DOHH2 (cell line): Measurements from ENCODE around the gene UGT1A8.

Experiments
- EZH2phosphoT487 ChIP-seq: fragments of 200-600 bp; sonication (generic); IDR thresholded peaks from 2 replicates; pipeline ENCODE4 v1.6.1; 2017; ENCODE audit warnings: borderline replicate concordance, mild to moderate bottlenecking, antibody characterized with exemption, low read length, moderate library complexity, mixed read lengths
- TF ChIP-seq, protein P1 (sequence below): fragments of 200-600 bp; sonication (generic); IDR thresholded peaks from one replicate; pipeline ENCODE4 v1.5.1; 2014; ENCODE audit warnings: antibody characterized with exemption, mild to moderate bottlenecking, low read depth, low read length; ENCODE audit not compliant: poor library complexity, severe bottlenecking

DNA sequence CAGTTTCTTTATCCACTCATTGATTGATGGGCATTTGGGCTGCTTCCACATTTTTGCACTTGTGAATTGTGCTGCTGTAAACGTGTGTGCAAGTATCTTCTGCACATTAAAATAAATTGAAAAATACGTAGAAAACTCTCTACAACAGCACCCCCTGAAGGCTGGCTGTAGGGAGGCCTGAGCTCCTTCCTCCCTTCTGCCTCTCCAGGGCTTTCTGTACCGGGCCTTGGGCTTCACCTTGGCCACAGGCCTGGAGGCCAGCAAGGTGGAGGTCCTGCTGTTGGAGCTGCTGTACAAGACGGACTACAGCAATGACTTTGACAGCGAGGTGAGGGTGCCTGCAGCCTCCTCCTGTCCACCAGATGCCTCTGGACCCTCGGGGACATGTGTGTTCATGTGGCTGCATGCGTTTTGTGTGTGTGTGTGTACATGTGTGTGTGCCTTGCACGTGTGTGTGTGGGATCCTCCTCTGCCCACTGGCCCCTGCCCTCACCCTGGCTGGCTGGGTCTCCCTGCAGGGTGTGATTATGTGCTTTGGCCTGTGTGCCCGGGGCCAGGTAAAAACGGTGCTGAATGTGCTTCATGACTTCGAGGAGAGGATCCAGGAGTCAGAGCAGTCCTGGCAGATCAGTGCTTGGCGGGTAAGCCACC, 189.9 kb downstream of the UGT1A8 start:
- TF ChIP-seq, protein P1, sequence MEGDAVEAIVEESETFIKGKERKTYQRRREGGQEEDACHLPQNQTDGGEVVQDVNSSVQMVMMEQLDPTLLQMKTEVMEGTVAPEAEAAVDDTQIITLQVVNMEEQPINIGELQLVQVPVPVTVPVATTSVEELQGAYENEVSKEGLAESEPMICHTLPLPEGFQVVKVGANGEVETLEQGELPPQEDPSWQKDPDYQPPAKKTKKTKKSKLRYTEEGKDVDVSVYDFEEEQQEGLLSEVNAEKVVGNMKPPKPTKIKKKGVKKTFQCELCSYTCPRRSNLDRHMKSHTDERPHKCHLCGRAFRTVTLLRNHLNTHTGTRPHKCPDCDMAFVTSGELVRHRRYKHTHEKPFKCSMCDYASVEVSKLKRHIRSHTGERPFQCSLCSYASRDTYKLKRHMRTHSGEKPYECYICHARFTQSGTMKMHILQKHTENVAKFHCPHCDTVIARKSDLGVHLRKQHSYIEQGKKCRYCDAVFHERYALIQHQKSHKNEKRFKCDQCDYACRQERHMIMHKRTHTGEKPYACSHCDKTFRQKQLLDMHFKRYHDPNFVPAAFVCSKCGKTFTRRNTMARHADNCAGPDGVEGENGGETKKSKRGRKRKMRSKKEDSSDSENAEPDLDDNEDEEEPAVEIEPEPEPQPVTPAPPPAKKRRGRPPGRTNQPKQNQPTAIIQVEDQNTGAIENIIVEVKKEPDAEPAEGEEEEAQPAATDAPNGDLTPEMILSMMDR, result no peak
- no peak for TF ChIP-seq EZH2phosphoT487
